Dermis blood vessel endothelial cell (primary cell): Measurements from ENCODE around the gene DISP3. TPM values are rescaled to one million over a fixed set of nuclear protein-coding genes. Genes with fewer than 3 reads are reported as not detected.

Experiments used
- DNase-seq: peaks from one replicate; pipeline ENCODE4 v3.0.0; 2010
- total RNA-seq: library from RNA; depleted of rRNA; stranded (reverse); fragments of >200 nt; gene quantifications from 2 replicates; pipeline ENCODE4 v1.2.3, GENCODE V29; 2014

Gene DISP3
- total RNA-seq, result 0.09 TPM in 1 of 2 replicates, not detected in the other

- peak; percentile 77 for DNase-seq
Measured at GRCh38 chr1:11478571-11479374, at the start of gene DISP3. Gene DISP3, plus strand, starts transcription at chr1:11479155. Its CDS starts 21,838 bp downstream, at chr1:11500993.

GRCh38 chr1:11429226-11429625 lies 49.7 kb upstream of the DISP3 start:
- DNase-seq, result no peak

- no peak for DNase-seq
Measured at GRCh38 chr1:11429935-11430334, 49.0 kb upstream of the DISP3 start.

GRCh38 chr1:11431941-11432507 lies 46.9 kb upstream of the DISP3 start:
- DNase-seq, result no peak

- DNase-seq, result no peak
Measured at GRCh38 chr1:11432526-11432925, 46.4 kb upstream of the DISP3 start.

- DNase-seq, result no peak
Measured at GRCh38 chr1:11434501-11434900, 44.5 kb upstream of the DISP3 start.

GRCh38 chr1:11434926-11435325 lies 44.0 kb upstream of the DISP3 start:
- DNase-seq, result no peak

- no peak for DNase-seq
Measured at GRCh38 chr1:11438996-11439395, 40.0 kb upstream of the DISP3 start.

GRCh38 chr1:11441211-11441952 lies 37.6 kb upstream of the DISP3 start:
- DNase-seq, result no peak

- DNase-seq, result no peak
Measured at GRCh38 chr1:11443043-11443442, 35.9 kb upstream of the DISP3 start.

GRCh38 chr1:11443961-11444658 lies 34.8 kb upstream of the DISP3 start:
- DNase-seq, result no peak

GRCh38 chr1:11444907-11445306 lies 34.0 kb upstream of the DISP3 start:
- DNase-seq, result no peak

GRCh38 chr1:11447903-11448302 lies 31.1 kb upstream of the DISP3 start:
- no peak for DNase-seq

GRCh38 chr1:11448373-11449099 lies 30.4 kb upstream of the DISP3 start:
- no peak for DNase-seq

- DNase-seq, result no peak
Measured at GRCh38 chr1:11449100-11449403, 29.9 kb upstream of the DISP3 start.

- no peak for DNase-seq
Measured at GRCh38 chr1:11450310-11450709, 28.6 kb upstream of the DISP3 start.

- no peak for DNase-seq
Measured at GRCh38 chr1:11453742-11454491, 25.0 kb upstream of the DISP3 start.

GRCh38 chr1:11455967-11456570 lies 22.9 kb upstream of the DISP3 start:
- no peak for DNase-seq

- no peak for DNase-seq
Measured at GRCh38 chr1:11456965-11457364, 22.0 kb upstream of the DISP3 start.

- DNase-seq, result peak; percentile 47
Measured at GRCh38 chr1:11458811-11459275, 20.1 kb upstream of the DISP3 start.

- no peak for DNase-seq
Measured at GRCh38 chr1:11461531-11462137, 17.3 kb upstream of the DISP3 start.
